NCI-H2196 (cell line): ENCODE measurements around the gene CTAGE8.
"Not testable (repeated sequence)": the region's sequence is repeated elsewhere in the genome, so short reads cannot be mapped to it uniquely, and the experiment has no call there.

ENCODE experiments used
- DNase-seq: peaks from one replicate; lab custom pipeline; 2025; ENCODE audit not compliant: unreplicated experiment; lab: John Stamatoyannopoulos, UW

Gene CTAGE8

GRCh38 chr7:144269188-144269587 lies at the start of gene CTAGE8:
TSS of gene CTAGE8 (minus strand) at chr7:144269288. CDS start at chr7:144269250, 38 bp downstream.
- DNase-seq = not testable (repeated sequence)

- DNase-seq = not testable (repeated sequence)
Measured at GRCh38 chr7:144317537-144317936, 48.4 kb upstream of the CTAGE8 start.

GRCh38 chr7:144311872-144312469 lies 42.9 kb upstream of the CTAGE8 start, which contains the start of gene OR2A1:
TSS of gene OR2A1 (plus strand) at chr7:144312419. CDS start at chr7:144318125, 5,706 bp downstream.
- not testable (repeated sequence) for DNase-seq

GRCh38 chr7:144311218-144311617 lies 42.1 kb upstream of the CTAGE8 start:
- DNase-seq = not testable (repeated sequence)

GRCh38 chr7:144309702-144310101 lies 40.6 kb upstream of the CTAGE8 start:
- not testable (repeated sequence) for DNase-seq

GRCh38 chr7:144305156-144305555 lies 36.1 kb upstream of the CTAGE8 start:
- not testable (repeated sequence) for DNase-seq

- not testable (repeated sequence) for DNase-seq
Measured at GRCh38 chr7:144303607-144304006, 34.5 kb upstream of the CTAGE8 start.

GRCh38 chr7:144302578-144303303 lies 33.7 kb upstream of the CTAGE8 start:
- not testable (repeated sequence) for DNase-seq

- DNase-seq = not testable (repeated sequence)
Measured at GRCh38 chr7:144293794-144294499, 24.9 kb upstream of the CTAGE8 start.

GRCh38 chr7:144292384-144293161 lies 23.5 kb upstream of the CTAGE8 start:
- not testable (repeated sequence) for DNase-seq

- DNase-seq = not testable (repeated sequence)
Measured at GRCh38 chr7:144291607-144292006, 22.5 kb upstream of the CTAGE8 start.

- DNase-seq = not testable (repeated sequence)
Measured at GRCh38 chr7:144287171-144287784, 18.2 kb upstream of the CTAGE8 start.

GRCh38 chr7:144283716-144284115 lies 14.6 kb upstream of the CTAGE8 start:
- not testable (repeated sequence) for DNase-seq

- DNase-seq = not testable (repeated sequence)
Measured at GRCh38 chr7:144282490-144282889, 13.4 kb upstream of the CTAGE8 start.

- not testable (repeated sequence) for DNase-seq
Measured at GRCh38 chr7:144281981-144282380, 12.9 kb upstream of the CTAGE8 start.

- DNase-seq = not testable (repeated sequence)
Measured at GRCh38 chr7:144280010-144280409, 10.9 kb upstream of the CTAGE8 start.

GRCh38 chr7:144275281-144275680 lies 6.2 kb upstream of the CTAGE8 start:
- not testable (repeated sequence) for DNase-seq

GRCh38 chr7:144264692-144265091 lies 4.4 kb downstream of the CTAGE8 start, which contains the start of gene OR2A7:
TSS of gene OR2A7 (minus strand) at chr7:144264792. CDS start at chr7:144259628, 5,164 bp downstream.
- DNase-seq = not testable (repeated sequence)

GRCh38 chr7:144262128-144262527 lies 7.0 kb downstream of the CTAGE8 start:
- DNase-seq = not testable (repeated sequence)

GRCh38 chr7:144259067-144259466 lies 10.0 kb downstream of the CTAGE8 start:
- not testable (repeated sequence) for DNase-seq
